ENCODE results near the gene CCDC92.

Gene CCDC92

GRCh38 chr12:123943816-123944215, 28.8 kb downstream of the CCDC92 start:
- no peaks in the 10 kb centered on the region for H3K9me3 ChIP-seq (ENCODE audit: control insufficient read depth, low read length)
- H3K4me3 ChIP-seq (ENCODE audit: insufficient read depth, low read depth, low read length) = no peak overlapping the region
- no peak overlapping the region for H3K27ac ChIP-seq (ENCODE audit: insufficient read depth, low read depth, low read length, poor library complexity, severe bottlenecking)
- H3K4me1 ChIP-seq (ENCODE audit: control insufficient read depth, insufficient read depth, low read length) = peaks cover 12% of the 10 kb centered on the region
- WGBS, 2 experiments = 88 to 92% methylated on average over 5 of the region's 5 CpGs
- H3K36me3 ChIP-seq (ENCODE audit: control insufficient read depth, insufficient read depth, low read length) = no peaks in the 10 kb centered on the region
- no peaks in the 10 kb centered on the region for H3K27me3 ChIP-seq (ENCODE audit: control insufficient read depth, insufficient read depth, low read length, poor library complexity, severe bottlenecking)

DNA sequence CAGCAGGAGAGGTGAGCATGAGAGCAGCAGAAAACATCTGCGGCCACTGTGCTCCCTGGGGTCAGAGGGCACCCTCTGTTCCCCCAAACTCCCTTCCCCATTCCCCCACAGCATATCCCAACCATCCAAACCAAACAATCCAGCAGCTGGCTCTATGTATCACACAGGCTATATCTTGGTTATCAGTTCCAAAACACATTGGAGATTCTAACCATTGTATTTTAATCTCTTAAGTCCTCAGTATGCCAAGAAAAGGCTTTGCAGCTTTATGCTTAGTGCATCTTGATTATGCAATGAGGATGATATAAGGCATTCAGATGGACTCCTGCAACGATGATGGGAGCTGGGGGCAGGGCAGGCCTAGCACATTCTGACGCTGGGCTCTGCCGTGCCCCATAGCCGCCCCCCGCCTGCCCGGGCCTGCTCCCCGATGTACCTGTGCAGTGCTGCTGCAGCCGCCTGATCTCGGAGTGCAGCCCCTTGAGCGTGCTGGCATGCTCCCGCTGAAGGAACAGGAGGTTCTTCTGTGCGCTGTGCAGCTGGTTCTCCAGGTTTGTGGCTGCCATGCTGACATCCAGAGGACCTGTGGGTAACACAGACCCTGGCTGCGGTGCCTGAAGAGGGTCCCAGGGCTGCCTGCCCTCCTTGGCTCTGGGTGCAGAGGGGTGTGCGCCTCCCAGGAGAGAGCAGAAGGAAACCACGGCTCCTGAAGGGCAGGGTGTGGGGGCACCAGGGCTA, 29.6 kb downstream of the CCDC92 start:
- Histone ChIP-seq H3K27ac (ENCODE audit: insufficient read depth, low read depth, low read length, poor library complexity, severe bottlenecking) (no peak overlapping the region), H3K4me1 (ENCODE audit: control insufficient read depth, insufficient read depth, low read length) (peaks cover 4% of the 10 kb centered on the region)

GRCh38 chr12:123942238-123942653, 30.4 kb downstream of the CCDC92 start:
- no peaks in the 10 kb centered on the region for H3K27me3 ChIP-seq (ENCODE audit: control insufficient read depth, insufficient read depth, low read length, poor library complexity, severe bottlenecking)
- no peaks in the 10 kb centered on the region for H3K9me3 ChIP-seq (ENCODE audit: control insufficient read depth, low read length)
- no peaks in the 10 kb centered on the region for H3K36me3 ChIP-seq (ENCODE audit: control insufficient read depth, insufficient read depth, low read length)
- no peak overlapping the region for H3K27ac ChIP-seq (ENCODE audit: insufficient read depth, low read depth, low read length, poor library complexity, severe bottlenecking)
- WGBS, 2 experiments = 92 to 94% methylated on average over 10 of the region's 10 CpGs
- H3K4me3 ChIP-seq (ENCODE audit: insufficient read depth, low read depth, low read length) = no peak overlapping the region
- peaks cover 3% of the 10 kb centered on the region for H3K4me1 ChIP-seq (ENCODE audit: control insufficient read depth, insufficient read depth, low read length)

More for the DNA sequence above, 29.6 kb downstream of the CCDC92 start:
- Histone ChIP-seq H3K27me3 (ENCODE audit: control insufficient read depth, insufficient read depth, low read length, poor library complexity, severe bottlenecking) (no peaks in the 10 kb centered on the region), H3K4me3 (ENCODE audit: insufficient read depth, low read depth, low read length) (no peak overlapping the region), H3K36me3 (ENCODE audit: control insufficient read depth, insufficient read depth, low read length) (no peaks in the 10 kb centered on the region), H3K9me3 (ENCODE audit: control insufficient read depth, low read length) (no peaks in the 10 kb centered on the region)
- 94 to 95% methylated on average over 16 of the region's 16 CpGs for WGBS, 2 experiments

- H3K36me3 ChIP-seq (ENCODE audit: control insufficient read depth, insufficient read depth, low read length) = no peaks in the 10 kb centered on the region
- H3K9me3 ChIP-seq (ENCODE audit: control insufficient read depth, low read length) = no peaks in the 10 kb centered on the region
- H3K27ac ChIP-seq (ENCODE audit: insufficient read depth, low read depth, low read length, poor library complexity, severe bottlenecking) = no peak overlapping the region
- 95 to 96% methylated on average over 13 of the region's 13 CpGs for WGBS, 2 experiments
- peaks cover 3% of the 10 kb centered on the region for H3K4me1 ChIP-seq (ENCODE audit: control insufficient read depth, insufficient read depth, low read length)
- H3K27me3 ChIP-seq (ENCODE audit: control insufficient read depth, insufficient read depth, low read length, poor library complexity, severe bottlenecking) = no peaks in the 10 kb centered on the region
- no peak overlapping the region for H3K4me3 ChIP-seq (ENCODE audit: insufficient read depth, low read depth, low read length)
Observed at GRCh38 chr12:123941624-123942237, 30.9 kb downstream of the CCDC92 start.

DNA sequence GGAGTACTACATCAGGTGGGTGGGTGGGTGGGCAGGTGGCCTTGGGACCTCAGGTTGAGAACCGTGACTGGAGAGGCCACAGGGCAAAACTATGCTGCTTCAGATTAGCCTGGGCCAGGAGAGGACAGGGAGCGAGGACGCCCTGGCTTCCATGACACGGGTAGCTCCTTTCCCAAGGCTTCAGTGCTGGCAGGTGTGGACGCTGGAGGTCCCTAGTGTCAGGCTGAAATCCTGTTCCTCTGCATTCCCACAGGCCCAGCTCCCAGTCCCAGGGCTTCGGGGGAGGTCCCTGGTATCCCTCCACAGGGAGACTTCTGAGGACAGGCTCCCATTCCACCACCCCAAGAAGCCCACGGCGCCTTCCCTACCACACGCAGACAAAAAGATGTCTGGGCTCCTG, 31.6 kb downstream of the CCDC92 start:
- WGBS, 2 experiments = 93% methylated on average over 9 of the region's 9 CpGs
- Histone ChIP-seq H3K36me3 (ENCODE audit: control insufficient read depth, insufficient read depth, low read length) (no peaks in the 10 kb centered on the region), H3K27me3 (ENCODE audit: control insufficient read depth, insufficient read depth, low read length, poor library complexity, severe bottlenecking) (no peaks in the 10 kb centered on the region)

DNA sequence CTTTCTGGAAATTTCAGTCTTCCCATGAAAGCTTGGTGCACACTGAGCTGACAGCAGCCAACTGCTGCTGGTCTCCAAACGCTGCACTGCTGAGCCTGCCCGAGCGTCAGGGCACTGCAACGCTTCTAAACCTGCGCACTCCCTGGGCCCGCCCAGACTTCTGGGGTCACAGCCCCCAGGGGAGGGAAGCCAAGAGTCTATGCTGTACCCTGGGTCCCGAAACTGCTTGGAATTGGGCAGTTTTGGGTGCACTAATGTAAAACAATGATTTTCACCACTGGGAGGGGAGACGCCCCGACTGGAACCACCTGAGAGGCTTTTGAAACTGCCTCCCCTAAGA, 32.0 kb downstream of the CCDC92 start:
- Histone ChIP-seq H3K27me3 (ENCODE audit: control insufficient read depth, insufficient read depth, low read length, poor library complexity, severe bottlenecking) (no peaks in the 10 kb centered on the region), H3K36me3 (ENCODE audit: control insufficient read depth, insufficient read depth, low read length) (no peaks in the 10 kb centered on the region)
- WGBS, 2 experiments = 94% methylated on average over 9 of the region's 9 CpGs

More for the DNA sequence above, 31.6 kb downstream of the CCDC92 start:
- H3K9me3 ChIP-seq (ENCODE audit: control insufficient read depth, low read length) = no peaks in the 10 kb centered on the region
- H3K27ac ChIP-seq (ENCODE audit: insufficient read depth, low read depth, low read length, poor library complexity, severe bottlenecking) = no peak overlapping the region
- H3K4me1 ChIP-seq (ENCODE audit: control insufficient read depth, insufficient read depth, low read length) = peaks cover 3% of the 10 kb centered on the region
- no peak overlapping the region for H3K4me3 ChIP-seq (ENCODE audit: insufficient read depth, low read depth, low read length)

GRCh38 chr12:123939716-123940626, 32.7 kb downstream of the CCDC92 start:
- H3K4me3 ChIP-seq (ENCODE audit: insufficient read depth, low read depth, low read length) = no peak overlapping the region
- no peaks in the 10 kb centered on the region for H3K36me3 ChIP-seq (ENCODE audit: control insufficient read depth, insufficient read depth, low read length)
- no peaks in the 10 kb centered on the region for H3K27me3 ChIP-seq (ENCODE audit: control insufficient read depth, insufficient read depth, low read length, poor library complexity, severe bottlenecking)
- 91 to 94% methylated on average over 16 of the region's 16 CpGs for WGBS, 2 experiments
- peaks cover 1% of the 10 kb centered on the region for H3K4me1 ChIP-seq (ENCODE audit: control insufficient read depth, insufficient read depth, low read length)
- H3K27ac ChIP-seq (ENCODE audit: insufficient read depth, low read depth, low read length, poor library complexity, severe bottlenecking) = no peak overlapping the region
- no peaks in the 10 kb centered on the region for H3K9me3 ChIP-seq (ENCODE audit: control insufficient read depth, low read length)

More for the DNA sequence above, 32.0 kb downstream of the CCDC92 start:
- Histone ChIP-seq H3K4me1 (ENCODE audit: control insufficient read depth, insufficient read depth, low read length) (peaks cover 3% of the 10 kb centered on the region), H3K27ac (ENCODE audit: insufficient read depth, low read depth, low read length, poor library complexity, severe bottlenecking) (no peak overlapping the region), H3K9me3 (ENCODE audit: control insufficient read depth, low read length) (no peaks in the 10 kb centered on the region), H3K4me3 (ENCODE audit: insufficient read depth, low read depth, low read length) (no peak overlapping the region)

- H3K4me1 ChIP-seq (ENCODE audit: control insufficient read depth, insufficient read depth, low read length) = no peaks in the 10 kb centered on the region
- H3K9me3 ChIP-seq (ENCODE audit: control insufficient read depth, low read length) = no peaks in the 10 kb centered on the region
- H3K36me3 ChIP-seq (ENCODE audit: control insufficient read depth, insufficient read depth, low read length) = no peaks in the 10 kb centered on the region
- WGBS, 2 experiments = 77% methylated on average over 16 of the region's 16 CpGs
- no peak overlapping the region for H3K4me3 ChIP-seq (ENCODE audit: insufficient read depth, low read depth, low read length)
- H3K27ac ChIP-seq (ENCODE audit: insufficient read depth, low read depth, low read length, poor library complexity, severe bottlenecking) = no peak overlapping the region
- no peaks in the 10 kb centered on the region for H3K27me3 ChIP-seq (ENCODE audit: control insufficient read depth, insufficient read depth, low read length, poor library complexity, severe bottlenecking)
Observed at GRCh38 chr12:123938679-123939480, 33.8 kb downstream of the CCDC92 start.

- no peak overlapping the region for H3K4me3 ChIP-seq (ENCODE audit: insufficient read depth, low read depth, low read length)
- no peaks in the 10 kb centered on the region for H3K27me3 ChIP-seq (ENCODE audit: control insufficient read depth, insufficient read depth, low read length, poor library complexity, severe bottlenecking)
- no peak overlapping the region for H3K27ac ChIP-seq (ENCODE audit: insufficient read depth, low read depth, low read length, poor library complexity, severe bottlenecking)
- 92 to 95% methylated on average over 16 of the region's 16 CpGs for WGBS, 2 experiments
- no peaks in the 10 kb centered on the region for H3K36me3 ChIP-seq (ENCODE audit: control insufficient read depth, insufficient read depth, low read length)
- no peaks in the 10 kb centered on the region for H3K4me1 ChIP-seq (ENCODE audit: control insufficient read depth, insufficient read depth, low read length)
- H3K9me3 ChIP-seq (ENCODE audit: control insufficient read depth, low read length) = no peaks in the 10 kb centered on the region
Observed at GRCh38 chr12:123937707-123938591, 34.7 kb downstream of the CCDC92 start.
